ENCODE data around the gene SLC38A1.

GRCh38 chr12:46153268-46153872, 115.5 kb downstream of the SLC38A1 start:
- TF ChIP-seq CTCF (IDR thresholded peaks at IDR 0.05) (peak in 2 of 3 donors; percentile 42 to 45), POLR2A (IDR thresholded peaks at IDR 0.05) (no peak), POLR2AphosphoS5 (IDR thresholded peaks at IDR 0.05) (no peak)
